Heart left ventricle (tissue), 13 donors: ENCODE results near the gene CANT1.
"Not testable (repeated sequence)": the region's sequence is repeated elsewhere in the genome, so short reads cannot be mapped to it uniquely, and the experiment has no call there.

Source experiments
- CTCF ChIP-seq, 12 donors: fragments of 200-600 bp; sonication (generic) in 4 of 12; IDR thresholded peaks; one replicate each; pipeline versions ENCODE4 v1.5.0 to v1.8.0; 2018 to 2022; ENCODE audit warnings: antibody characterized with exemption in 12 of 12, mild to moderate bottlenecking in 5 of 12
- POLR2A ChIP-seq, 2 donors: fragments of 450-650 bp; IDR thresholded peaks; one replicate each; pipeline ENCODE4 v1.6.1; 2017; ENCODE audit warnings: antibody characterized with exemption in 2 of 2, mild to moderate bottlenecking in 2 of 2, moderate library complexity in 2 of 2
- donor health status: ischemic (EF 13 %, LVEDD 7.1; RV severe dilation, severe dysfunction).
- donor health status: DM: no; HTN: yes; CAD: no.
- donor health status: DM: no; HTN: no; CAD: no.
- donor health status: ischemic (EF 25% LVEDD 6.9; RV normal size, moderate dysfunction).
- donor health status: ischemic (EF 25% LVEDD 5.7; RV mildly dilated, moderate dysfunction).
- donor health status: ischemic (EF 35%, LVEDD 5.7; RV mildly dilated, moderate dysfunction).
- donor health status: nonischemic (EF 11% LVEDD 7.7; RV severe dilation, severe dysfunction).
- donor health status: DM: yes; HTN: yes; CAD: no.
- donor health status: PGD.
- donor health status: ischemic (EF 29% LVEDD 5.4; RV normal size, mild dysfunction).
- donor health status: nonischemic (EF 23%, LVEDD 6.1; RV moderate dilation, normal function).

GRCh38 chr17:79021929-79022328 lies 12.4 kb upstream of the CANT1 start:
- not testable (repeated sequence) for TF ChIP-seq CTCF, POLR2A (IDR thresholded peaks at IDR 0.05)
